ENCODE measurements around the gene POM121C.
"Not testable (repeated sequence)": the region's sequence is repeated elsewhere in the genome, so short reads cannot be mapped to it uniquely, and the experiment has no call there.

The POM121C gene

GRCh38 chr7:75393194-75393593 lies 92.9 kb downstream of the POM121C start:
- not testable (repeated sequence) for DNase-seq (ENCODE audit: low spot score)

- not testable (repeated sequence) for DNase-seq (ENCODE audit: low spot score)
These were observed 111.4 kb downstream of the POM121C start for GRCh38 chr7:75374519-75375317.

GRCh38 chr7:75374144-75374518 lies 112.0 kb downstream of the POM121C start:
- not testable (repeated sequence) for DNase-seq (ENCODE audit: low spot score)

- DNase-seq (ENCODE audit: low spot score), result not testable (repeated sequence)
These were observed 118.8 kb downstream of the POM121C start for GRCh38 chr7:75367313-75367712.
